ENCODE results near the gene CATSPERD.
A peak's percentile ranks its signal among the peaks of the same experiment; 100 is the strongest.

CATSPERD gene

DNA sequence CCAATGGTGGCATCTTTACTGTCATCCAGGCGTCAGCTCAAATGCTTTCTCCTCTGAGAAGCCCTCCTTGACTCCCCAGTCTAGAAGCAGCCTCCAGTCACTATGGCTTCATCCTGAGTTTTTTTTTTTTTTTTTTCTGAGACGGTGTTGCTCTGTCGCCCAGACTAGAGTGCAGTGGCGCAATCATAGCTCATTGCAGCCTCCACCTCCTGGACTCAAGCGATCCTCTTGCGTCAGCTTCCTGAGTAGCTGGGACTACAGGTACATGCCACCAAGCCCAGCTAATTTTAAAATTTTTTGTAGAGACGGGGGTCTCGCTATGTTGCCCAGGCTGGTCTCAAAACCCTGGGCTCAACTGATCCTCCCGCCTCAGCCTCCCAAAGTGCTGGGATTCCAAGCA, 88.6 kb downstream of the CATSPERD start:
- DNase-seq: no peak

DNA sequence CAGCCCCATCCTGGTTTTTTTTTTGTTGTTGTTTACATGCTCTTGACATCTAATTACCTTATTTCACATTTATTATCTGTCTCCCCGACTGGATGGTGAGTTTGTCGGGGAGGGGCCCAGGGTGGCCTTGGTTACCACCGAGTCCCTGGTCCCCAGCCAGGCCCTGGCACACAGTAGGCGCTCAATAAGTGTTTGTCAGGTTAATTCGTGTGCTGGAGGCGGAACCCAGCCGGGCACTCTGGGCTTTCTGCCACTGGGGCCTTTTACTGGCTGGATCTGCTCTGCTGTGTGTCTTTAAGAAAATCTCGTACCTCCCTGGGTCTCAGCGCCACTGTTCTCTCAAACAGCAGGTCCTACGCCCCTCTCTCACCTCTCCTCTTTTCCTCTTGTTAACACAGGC, 89.0 kb downstream of the CATSPERD start:
- DNase-seq: no peak

DNA sequence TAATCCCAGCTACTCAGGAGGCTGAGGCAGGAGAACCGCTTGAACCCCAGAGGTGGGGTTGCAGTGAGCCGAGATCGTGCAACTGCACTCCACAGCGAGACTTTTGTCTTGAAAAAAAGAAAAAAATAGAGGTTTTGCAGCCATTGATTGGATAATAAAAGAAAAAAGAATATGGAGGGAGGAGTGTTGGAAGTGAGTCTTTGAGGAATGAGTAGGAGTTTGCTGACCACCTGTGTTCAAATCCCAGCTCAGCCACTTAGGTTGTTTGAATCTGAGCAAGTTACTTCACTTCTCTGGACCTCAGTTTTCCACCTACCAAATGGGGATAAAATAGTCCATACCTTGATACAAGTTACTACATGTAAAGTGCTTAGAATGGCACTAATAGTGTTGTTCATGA, 90.7 kb downstream of the CATSPERD start:
- no peak for DNase-seq

GRCh38 chr19:5814123-5814851, 93.8 kb downstream of the CATSPERD start:
- DNase-seq: no peak

- DNase-seq: no peak
These were observed 94.4 kb downstream of the CATSPERD start for GRCh38 chr19:5814852-5815246.

DNA sequence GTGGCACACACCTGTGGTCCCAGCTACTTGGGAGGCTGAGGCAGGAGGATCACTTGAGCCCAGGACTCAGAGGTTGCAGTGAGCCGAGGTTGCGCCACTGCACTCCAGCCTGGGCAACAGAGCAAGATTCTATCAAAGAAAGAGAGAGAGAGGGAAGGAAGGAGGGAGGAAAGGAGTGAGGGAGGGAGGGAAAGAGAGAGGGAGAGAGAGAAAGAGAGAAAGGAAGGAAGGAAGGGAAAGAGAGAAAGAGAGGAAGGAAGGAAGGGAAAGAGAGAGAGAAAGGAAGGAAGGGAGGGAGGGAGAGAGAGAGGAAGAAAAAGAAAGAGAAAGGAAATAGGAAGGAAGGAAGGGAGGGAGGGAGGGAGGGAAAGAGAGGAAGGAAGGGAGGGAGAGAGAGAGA, 96.8 kb downstream of the CATSPERD start:
- no peak for DNase-seq

- DNase-seq: no peak
These were observed 98.2 kb downstream of the CATSPERD start for GRCh38 chr19:5818594-5818993.

GRCh38 chr19:5820785-5821184, 100.3 kb downstream of the CATSPERD start:
- DNase-seq: no peak

GRCh38 chr19:5821521-5822180, 101.2 kb downstream of the CATSPERD start:
- no peak for DNase-seq

DNA sequence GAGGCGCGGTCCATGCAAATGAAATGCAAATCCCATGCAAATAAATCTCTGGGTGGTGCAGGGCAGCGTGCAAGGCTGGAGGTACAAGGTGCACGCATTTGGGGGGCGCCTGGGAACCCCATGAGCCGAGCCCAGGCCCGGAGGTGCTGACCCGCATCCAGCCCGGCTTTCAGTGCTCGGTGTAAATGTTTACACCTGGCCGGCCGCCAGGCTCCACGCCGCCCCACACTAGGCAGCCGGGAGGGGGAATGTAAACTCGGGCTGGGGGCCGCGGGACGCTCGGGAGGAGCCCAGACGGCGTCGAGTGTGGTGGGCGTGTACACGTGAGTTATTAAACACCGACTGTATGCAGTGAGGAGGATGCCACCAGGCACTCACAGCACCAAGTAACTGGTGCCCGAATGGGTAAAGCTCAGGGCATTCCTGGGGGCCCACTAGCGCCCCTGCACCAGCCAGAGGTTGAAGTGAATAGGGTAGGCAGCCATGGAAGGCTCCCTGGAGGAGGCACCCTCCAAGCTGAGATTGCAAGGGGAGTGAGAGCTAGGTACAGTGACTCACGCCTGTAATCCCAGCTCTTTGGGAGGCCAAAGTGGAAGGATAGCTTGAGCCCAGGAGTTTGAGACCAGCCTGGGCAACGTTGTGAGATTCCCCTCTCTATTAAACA, 101.9 kb downstream of the CATSPERD start:
- DNase-seq: no peak

DNA sequence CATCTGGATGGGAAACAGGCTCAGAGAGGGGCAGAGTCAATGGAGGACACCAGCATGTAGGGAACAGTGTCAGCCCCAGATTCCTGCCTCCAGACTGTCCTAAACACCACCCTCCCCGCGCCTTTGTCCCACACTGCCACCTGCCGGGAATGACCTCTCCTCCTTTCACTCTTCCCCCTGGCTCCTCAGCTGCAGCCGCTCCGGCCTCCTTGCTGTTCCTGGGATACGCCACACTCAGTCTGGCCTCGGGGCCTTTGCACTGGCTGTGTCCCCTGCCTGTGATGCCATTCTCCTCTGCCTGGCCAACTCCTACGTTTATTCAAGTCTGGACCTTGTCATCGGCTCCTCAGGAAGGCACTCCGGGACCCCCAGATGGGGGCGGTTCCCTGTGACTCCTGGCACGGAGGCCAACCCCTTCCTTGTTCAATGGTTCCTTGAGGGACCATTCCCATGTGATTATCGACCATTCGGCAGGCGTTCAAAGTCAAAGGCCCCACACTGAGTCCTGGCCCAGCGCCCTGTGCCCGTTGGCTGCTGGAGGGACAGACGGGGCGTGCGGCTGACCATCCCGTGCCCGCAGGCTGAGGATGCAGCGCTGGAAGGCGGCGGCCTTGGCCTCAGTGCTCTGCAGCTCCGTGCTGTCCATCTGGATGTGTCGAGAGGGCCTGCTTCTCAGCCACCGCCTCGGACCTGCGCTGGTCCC, 103.3 kb downstream of the CATSPERD start:
- DNase-seq: no peak

- DNase-seq: no peak
These were observed 104.3 kb downstream of the CATSPERD start for GRCh38 chr19:5824751-5825150.

DNA sequence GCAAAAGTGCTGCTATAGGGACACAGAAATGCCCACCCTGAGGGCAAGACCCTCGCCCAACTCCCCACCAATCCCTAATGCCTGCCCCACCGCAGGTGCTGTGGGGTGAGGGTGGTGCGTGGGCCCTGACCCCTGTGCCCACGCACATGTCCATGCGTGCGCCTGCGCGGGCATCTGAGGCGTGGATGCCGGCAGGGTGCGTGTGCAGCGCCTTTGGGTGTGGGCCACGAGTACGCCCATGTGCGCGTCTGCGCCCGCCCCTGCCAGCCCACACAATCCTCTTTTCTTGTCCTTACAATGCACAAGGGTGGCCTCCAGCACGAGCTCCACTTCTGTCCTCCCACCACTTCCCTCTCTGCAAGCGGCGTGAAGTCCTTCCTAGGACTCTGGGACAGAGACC, 104.7 kb downstream of the CATSPERD start:
- DNase-seq: no peak

- DNase-seq: peak; percentile 79
These were observed 106.3 kb downstream of the CATSPERD start for GRCh38 chr19:5826531-5827341.

DNA sequence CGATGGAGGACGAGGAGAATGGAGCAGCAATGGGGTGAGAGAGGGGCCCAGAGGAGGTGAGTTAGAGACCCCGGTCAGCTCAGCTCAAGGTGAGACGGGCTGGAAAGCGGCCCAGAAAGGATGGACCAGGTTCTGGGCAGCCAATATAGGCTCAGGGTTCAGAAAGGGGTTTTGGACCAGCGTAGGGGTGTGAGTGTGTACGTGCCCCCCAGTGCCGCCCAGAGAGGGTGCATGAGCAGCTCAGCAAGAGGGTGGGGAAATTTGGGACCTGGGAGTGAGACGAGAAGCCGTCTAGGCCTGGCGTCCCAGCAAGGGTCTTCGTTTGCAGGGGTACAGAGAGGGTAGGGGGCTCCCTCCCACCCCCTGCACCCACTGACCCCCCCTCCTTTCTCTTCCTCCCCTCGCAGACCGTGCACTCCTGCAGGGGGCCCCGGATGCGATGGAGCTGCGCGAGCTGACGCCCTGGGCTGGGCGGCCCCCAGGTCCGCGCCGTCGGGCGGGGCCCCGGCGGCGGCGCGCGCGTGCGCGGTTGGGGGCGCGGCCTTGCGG, 107.0 kb downstream of the CATSPERD start:
- DNase-seq: no peak

DNA sequence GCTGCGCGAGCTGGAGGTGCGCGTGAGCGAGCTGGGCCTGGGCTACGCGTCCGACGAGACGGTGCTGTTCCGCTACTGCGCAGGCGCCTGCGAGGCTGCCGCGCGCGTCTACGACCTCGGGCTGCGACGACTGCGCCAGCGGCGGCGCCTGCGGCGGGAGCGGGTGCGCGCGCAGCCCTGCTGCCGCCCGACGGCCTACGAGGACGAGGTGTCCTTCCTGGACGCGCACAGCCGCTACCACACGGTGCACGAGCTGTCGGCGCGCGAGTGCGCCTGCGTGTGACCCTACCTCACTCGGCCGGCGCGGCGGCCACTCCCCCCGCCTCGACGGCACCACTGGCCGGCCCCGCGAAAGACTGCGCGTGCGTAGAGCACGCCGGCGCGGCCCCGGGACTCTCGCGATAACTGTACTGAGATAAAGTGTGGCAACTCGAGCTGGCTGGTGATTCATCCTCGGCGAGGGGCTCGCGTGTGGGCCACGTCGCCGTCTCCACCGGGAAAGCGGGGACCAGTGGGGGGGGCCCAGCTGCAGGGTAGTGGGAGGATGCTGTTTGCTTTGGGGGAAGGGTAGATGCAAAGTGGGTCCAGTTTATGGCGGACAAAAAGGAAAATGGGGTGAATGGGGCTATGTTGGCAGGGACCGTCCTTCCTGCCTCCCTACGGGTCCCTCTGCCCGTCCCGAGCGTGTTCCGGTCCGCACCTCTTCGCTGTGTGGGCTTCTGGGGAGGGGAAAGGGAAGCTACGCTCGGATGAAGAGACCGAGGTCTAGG, 107.6 kb downstream of the CATSPERD start:
- DNase-seq: peak; percentile 87
